IMR-90 (cell line): ENCODE data around the gene ITPR2. TPM values are rescaled to one million over a fixed set of nuclear protein-coding genes. Genes with fewer than 3 reads are reported as not detected.

Experiments used
- ATAC-seq: fragments of 200-7000 bp; cut with Tn5 transposase; 2 replicates; pipeline ENCODE4 v1.9.1; 2020; ENCODE audit warnings: low read depth, mild to moderate bottlenecking, moderate library complexity
- BruUV-seq: library from RNA; stranded (reverse); fragments of 400-500 nt; replicated peaks from 2 replicates; lab custom pipeline; 2021; lab: Mats Ljungman, UMichigan
- CTCF ChIA-PET: fragments of 300-600 bp; formaldehyde crosslinking; extraction: SDS; loops from one replicate; lab custom pipeline; 2021; ENCODE audit warnings: antibody characterized with exemption; lab: Yijun Ruan, JAX
- POLR2A ChIA-PET: fragments of 300-600 bp; sonication (Branson Sonifier 250); formaldehyde crosslinking; loops from one replicate; lab custom pipeline; 2022; ENCODE audit warnings: antibody characterized with exemption; ENCODE audit not compliant: unreplicated experiment; lab: Charles Lee
- DNase-seq: peaks from one replicate; pipeline ENCODE4 v3.0.0; 2013
- H2AFZ ChIP-seq: replicated peaks from 2 replicates; pipeline ENCODE3; 2013; ENCODE audit warnings: low read length, mild to moderate bottlenecking; ENCODE audit not compliant: poor library complexity
- H2AK5ac ChIP-seq: 2 replicates; pipeline ENCODE4 v1.6.1; 2013; ENCODE audit warnings: low read depth, low read length, inconsistent platforms
- H2AK9ac ChIP-seq: replicated peaks from 2 replicates; pipeline ENCODE3; 2013; ENCODE audit warnings: mild to moderate bottlenecking, low read depth, low read length, moderate library complexity; ENCODE audit not compliant: poor library complexity
- H2BK120ac ChIP-seq: 2 replicates; pipeline ENCODE4 v1.6.1; 2013; ENCODE audit warnings: low read depth, low read length, inconsistent platforms
- H2BK15ac ChIP-seq: 3 replicates; pipeline ENCODE4 v1.6.1; 2013; ENCODE audit warnings: low read depth, low read length, inconsistent platforms
- H2BK20ac ChIP-seq: 2 replicates; pipeline ENCODE4 v1.6.1; 2013; ENCODE audit warnings: low read depth, mild to moderate bottlenecking, inconsistent platforms, low read length, moderate library complexity
- H2BK5ac ChIP-seq: 2 replicates; pipeline ENCODE4 v1.6.1; 2013; ENCODE audit warnings: mild to moderate bottlenecking, low read depth, low read length, inconsistent platforms; ENCODE audit not compliant: poor library complexity, severe bottlenecking
- H3K14ac ChIP-seq: replicated peaks from 2 replicates; pipeline ENCODE4 v1.6.1; 2013; ENCODE audit warnings: low read depth, low read length, inconsistent platforms
- H3K18ac ChIP-seq: 2 replicates; pipeline ENCODE4 v1.6.1; 2013; ENCODE audit warnings: low read depth, low read length, control low read depth
- H3K23ac ChIP-seq: 2 replicates; pipeline ENCODE4 v1.6.1; 2013; ENCODE audit warnings: low read depth, low read length, inconsistent platforms
- H3K27ac ChIP-seq: 2 replicates; pipeline ENCODE4 v1.5.1; 2013; ENCODE audit warnings: mild to moderate bottlenecking, control low read depth, low read length; ENCODE audit not compliant: insufficient read depth
- H3K27me3 ChIP-seq: 2 replicates; pipeline ENCODE4 v1.6.1; 2013; ENCODE audit warnings: low read length; ENCODE audit not compliant: control insufficient read depth, insufficient read depth
- H3K36me3 ChIP-seq: 2 replicates; pipeline ENCODE4 v1.6.1; 2013; ENCODE audit warnings: low read length, mixed read lengths; ENCODE audit not compliant: control insufficient read depth, insufficient read depth
- H3K4ac ChIP-seq: 2 replicates; pipeline ENCODE4 v1.6.1; 2013; ENCODE audit warnings: low read depth, low read length, inconsistent platforms
- H3K4me1 ChIP-seq: 2 replicates; pipeline ENCODE4 v1.6.1; 2013; ENCODE audit warnings: low read length, mixed read lengths; ENCODE audit not compliant: control insufficient read depth, insufficient read depth
- H3K4me2 ChIP-seq: 2 replicates; pipeline ENCODE4 v1.6.1; 2013; ENCODE audit warnings: low read depth, mild to moderate bottlenecking, control low read depth, low read length, moderate library complexity
- H3K4me3 ChIP-seq: 2 replicates; pipeline ENCODE4 v1.5.1; 2013; ENCODE audit warnings: low read depth, mild to moderate bottlenecking, control low read depth, low read length, moderate library complexity; ENCODE audit not compliant: insufficient read depth
- H3K56ac ChIP-seq: 2 replicates; pipeline ENCODE4 v1.6.1; 2013; ENCODE audit warnings: low read length, inconsistent platforms; ENCODE audit not compliant: insufficient read depth; ENCODE audit errors: extremely low read depth
- H3K79me1 ChIP-seq, 2 experiments: 2 replicates each; pipeline ENCODE4 v1.6.1; 2013; ENCODE audit warnings: low read length in 2 of 2, inconsistent platforms in 1 of 2, low read depth in 1 of 2
- H3K9ac ChIP-seq: 2 replicates; pipeline ENCODE4 v1.6.1; 2013; ENCODE audit warnings: low read depth, low read length, control low read depth
- H3K9me1 ChIP-seq: 2 replicates; pipeline ENCODE4 v1.6.1; 2013; ENCODE audit warnings: low read length, inconsistent platforms; ENCODE audit not compliant: insufficient read depth
- H3K9me3 ChIP-seq: 2 replicates; pipeline ENCODE4 v1.6.1; 2013; ENCODE audit warnings: low read length; ENCODE audit not compliant: control insufficient read depth, insufficient read depth
- H4K20me1 ChIP-seq: 2 replicates; pipeline ENCODE4 v1.6.1; 2013; ENCODE audit warnings: low read length, inconsistent platforms; ENCODE audit not compliant: insufficient read depth
- H4K5ac ChIP-seq: 2 replicates; pipeline ENCODE4 v1.6.1; 2013; ENCODE audit warnings: mild to moderate bottlenecking, low read depth, low read length, control low read depth
- H4K8ac ChIP-seq, 2 experiments: 2 replicates each; pipeline ENCODE4 v1.6.1; 2013; ENCODE audit warnings: low read depth in 2 of 2, low read length in 2 of 2, control low read depth in 1 of 2, inconsistent platforms in 1 of 2
- H4K91ac ChIP-seq: 2 replicates; pipeline ENCODE4 v1.6.1; 2013; ENCODE audit warnings: low read depth, low read length, inconsistent platforms; ENCODE audit not compliant: insufficient read depth
- BHLHE40 ChIP-seq: fragments of 150-350 bp; IDR thresholded peaks from 2 replicates; pipeline ENCODE4 v1.6.1; 2016; ENCODE audit warnings: mild to moderate bottlenecking, low read depth, low read length
- CEBPB ChIP-seq: IDR thresholded peaks from 2 replicates; pipeline ENCODE4 v1.6.1; 2012; ENCODE audit warnings: low read depth, low read length, improper control_type of control experiment
- CHD1 ChIP-seq: IDR thresholded peaks from 2 replicates; pipeline ENCODE4 v1.6.1; 2012; ENCODE audit warnings: low read depth, low read length, improper control_type of control experiment
- CTCF ChIP-seq: conservative IDR thresholded peaks from 2 replicates; pipeline ENCODE4 v1.5.1; 2012; ENCODE audit warnings: mild to moderate bottlenecking, low read depth, low read length, improper control_type of control experiment
- ELK1 ChIP-seq: fragments of 150-350 bp; IDR thresholded peaks from 2 replicates; pipeline ENCODE4 v1.6.1; 2016; ENCODE audit warnings: low read depth, mild to moderate bottlenecking, low read length, moderate library complexity, borderline replicate concordance
- FOS ChIP-seq: fragments of 150-350 bp; IDR thresholded peaks from 2 replicates; pipeline ENCODE4 v1.6.1; 2016; ENCODE audit warnings: low read depth, low read length
- MAFK ChIP-seq: IDR thresholded peaks from 2 replicates; pipeline ENCODE4 v1.6.1; 2012; ENCODE audit warnings: low read depth, low read length, improper control_type of control experiment
- MAZ ChIP-seq: IDR thresholded peaks from 2 replicates; pipeline ENCODE4 v1.6.1; 2012; ENCODE audit warnings: low read depth, mild to moderate bottlenecking, low read length, improper control_type of control experiment, moderate library complexity, borderline replicate concordance
- MXI1 ChIP-seq: IDR thresholded peaks from 2 replicates; pipeline ENCODE4 v1.6.1; 2012; ENCODE audit warnings: low read depth, mild to moderate bottlenecking, low read length, moderate library complexity, borderline replicate concordance
- NFE2L2 ChIP-seq: fragments of 150-350 bp; IDR thresholded peaks from 2 replicates; pipeline ENCODE4 v1.6.1; 2016; ENCODE audit warnings: low read depth, mild to moderate bottlenecking, low read length
- POLR2A ChIP-seq: IDR thresholded peaks from 2 replicates; pipeline ENCODE4 v1.6.1; 2012; ENCODE audit warnings: mild to moderate bottlenecking, low read depth, low read length
- RAD21 ChIP-seq: IDR thresholded peaks from 2 replicates; pipeline ENCODE4 v1.6.1; 2012; ENCODE audit warnings: low read length, improper control_type of control experiment
- RCOR1 ChIP-seq: IDR thresholded peaks from 2 replicates; pipeline ENCODE4 v1.6.1; 2012; ENCODE audit warnings: mild to moderate bottlenecking, low read length, improper control_type of control experiment; ENCODE audit not compliant: insufficient replicate concordance
- RFX5 ChIP-seq: IDR thresholded peaks from 2 replicates; pipeline ENCODE4 v1.8.0; 2012; ENCODE audit warnings: low read depth, mild to moderate bottlenecking, low read length, moderate library complexity
- SMC3 ChIP-seq: fragments of 150-350 bp; IDR thresholded peaks from 2 replicates; pipeline ENCODE4 v1.6.1; 2016; ENCODE audit warnings: low read depth, mild to moderate bottlenecking, antibody characterized with exemption, low read length, moderate library complexity
- WGBS, 2 experiments: methylation state at CpG; one replicate each; pipeline versions ENCODE4 v1.1.5 to v1.1.7; 2013; ENCODE audit warnings: missing lambda C conversion rate in 2 of 2; ENCODE audit not compliant: insufficient read length in 1 of 2; ENCODE audit errors: extremely low coverage in 2 of 2; 5-methylcytosine and 5-hydroxymethylcytosine counted together
- dilution Hi-C: fragments of 300-500 bp; cut with HindIII; formaldehyde crosslinking; loops from one replicate; pipeline ENCODE4 v1.14.3; 2018; ENCODE audit warnings: low sequenced_read_pairs; ENCODE audit not compliant: unreplicated experiment
- in situ Hi-C: fragments of 300-500 bp; cut with MboI; formaldehyde crosslinking; loops from 3 replicates; pipeline ENCODE4 v1.14.3; 2019; ENCODE audit warnings: low sequenced_read_pairs, inconsistent platforms, mixed read lengths
- intact Hi-C: fragments of 100-400 bp; cut with micrococcal nuclease; formaldehyde crosslinking; loops from 2 replicates; pipeline ENCODE4 v1.10.0; 2022
- polyA plus RNA-seq, 3 experiments: library from polyadenylated mRNA; depleted of rRNA; stranded (reverse); fragments of >200 nt; gene quantifications; 2 replicates each; pipeline ENCODE4 v1.2.3, GENCODE V29; 2012; ENCODE audit warnings: low replicate concordance in 1 of 3
- total RNA-seq: library from RNA; depleted of rRNA; stranded (reverse); fragments of >200 nt; gene quantifications from 2 replicates; pipeline ENCODE4 v1.2.3, GENCODE V29; 2012
- TF ChIP-seq, protein P1 (sequence below): fragments of 150-350 bp; IDR thresholded peaks from 2 replicates; pipeline ENCODE4 v1.6.1; 2017; ENCODE audit warnings: mild to moderate bottlenecking, antibody characterized with exemption, low read length, low read depth

ITPR2 gene
- total and polyA plus RNA-seq, 2 of the 4 experiments (the other 2 are of a cell fraction) = 1.2 to 9.0 TPM

DNA sequence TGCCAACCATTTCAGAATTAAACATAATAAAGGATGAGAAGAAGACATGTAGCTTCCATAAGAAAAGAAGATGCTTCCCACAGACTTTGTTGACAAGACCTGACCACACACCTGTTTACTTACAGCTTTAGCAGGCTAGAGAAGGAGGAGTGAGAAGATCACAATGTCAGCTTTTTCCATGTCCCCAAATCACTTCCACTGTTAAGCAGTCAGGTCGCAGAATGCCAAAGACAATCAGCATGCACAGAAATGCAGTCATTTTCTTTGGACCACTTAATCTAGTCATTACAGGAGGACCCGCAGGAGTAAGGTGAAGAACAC, 322.7 kb downstream of the ITPR2 start:
- Histone ChIP-seq H3K27ac (no peak overlapping the region), H4K20me1 (no peaks in the 10 kb centered on the region), H2AK9ac (no peak overlapping the region), H3K23ac (no peak overlapping the region), H3K9me1 (no peaks in the 10 kb centered on the region), H3K18ac (no peak overlapping the region), H4K5ac (no peak overlapping the region), H3K14ac (no peak overlapping the region), H2BK20ac (no peak overlapping the region), H3K4me2 (no peak overlapping the region), H2BK120ac (no peak overlapping the region), H3K4ac (no peak overlapping the region), H2BK5ac (no peak overlapping the region), H3K9ac (no peak overlapping the region), H3K4me1 (no peaks in the 10 kb centered on the region), H4K8ac (no peak overlapping the region), H3K79me1 (no peaks in the 10 kb centered on the region), H4K91ac (no peak overlapping the region), H2BK15ac (no peak overlapping the region), H3K56ac (no peak overlapping the region), H3K27me3 (no peaks in the 10 kb centered on the region), H2AK5ac (no peak overlapping the region), H3K9me3 (no peaks in the 10 kb centered on the region), H2AFZ (no peak overlapping the region), H3K4me3 (no peak overlapping the region), H3K36me3 (no peaks in the 10 kb centered on the region)
- POLR2A ChIA-PET = no interaction called here
- intact Hi-C loops (no loop called here), in situ Hi-C loops (no loop called here), dilution Hi-C loops (no loop called here)
- BruUV-seq = no TSS peak
- ATAC-seq (no peak), DNase-seq (no peak)
- TF ChIP-seq, protein P1, sequence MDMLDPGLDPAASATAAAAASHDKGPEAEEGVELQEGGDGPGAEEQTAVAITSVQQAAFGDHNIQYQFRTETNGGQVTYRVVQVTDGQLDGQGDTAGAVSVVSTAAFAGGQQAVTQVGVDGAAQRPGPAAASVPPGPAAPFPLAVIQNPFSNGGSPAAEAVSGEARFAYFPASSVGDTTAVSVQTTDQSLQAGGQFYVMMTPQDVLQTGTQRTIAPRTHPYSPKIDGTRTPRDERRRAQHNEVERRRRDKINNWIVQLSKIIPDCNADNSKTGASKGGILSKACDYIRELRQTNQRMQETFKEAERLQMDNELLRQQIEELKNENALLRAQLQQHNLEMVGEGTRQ = no peak
- TF ChIP-seq MXI1 (no peak), MAFK (no peak), RAD21 (no peak), FOS (no peak), MAZ (no peak), NFE2L2 (no peak), ELK1 (no peak), POLR2A (no peak), RFX5 (no peak), CHD1 (no peak), RCOR1 (no peak), BHLHE40 (no peak), CTCF (no peak), SMC3 (no peak), CEBPB (no peak)
- CTCF ChIA-PET = interaction anchor here (0.7 kb wide), 1 partner anchor 10 kb away, joined by 3 read pairs; no protein-coding TSS in a partner anchor
- no CpG with 5 or more reads among the region's 2 CpGs for WGBS, 2 experiments
